Ovary (tissue), 3 donors: ENCODE results near the gene ARPC1A.

Experiments
- POLR2A ChIP-seq: fragments of 450-650 bp; IDR thresholded peaks from one replicate; pipeline ENCODE4 v1.6.1; 2017; ENCODE audit warnings: antibody characterized with exemption, mild to moderate bottlenecking, moderate library complexity
- TF ChIP-seq, protein P1 (sequence below), 3 donors: fragments of 450-650 bp in 2 of 3; fragments of 200-600 bp in 1 of 3; IDR thresholded peaks; one replicate each; pipeline versions ENCODE4 v1.5.1 to v1.8.0; 2016 to 2022; ENCODE audit warnings: antibody characterized with exemption in 3 of 3, mild to moderate bottlenecking in 1 of 3
- donor health status: DM: no; HTN: no; CAD: no.

- TF ChIP-seq POLR2A = no peak
- TF ChIP-seq, protein P1, sequence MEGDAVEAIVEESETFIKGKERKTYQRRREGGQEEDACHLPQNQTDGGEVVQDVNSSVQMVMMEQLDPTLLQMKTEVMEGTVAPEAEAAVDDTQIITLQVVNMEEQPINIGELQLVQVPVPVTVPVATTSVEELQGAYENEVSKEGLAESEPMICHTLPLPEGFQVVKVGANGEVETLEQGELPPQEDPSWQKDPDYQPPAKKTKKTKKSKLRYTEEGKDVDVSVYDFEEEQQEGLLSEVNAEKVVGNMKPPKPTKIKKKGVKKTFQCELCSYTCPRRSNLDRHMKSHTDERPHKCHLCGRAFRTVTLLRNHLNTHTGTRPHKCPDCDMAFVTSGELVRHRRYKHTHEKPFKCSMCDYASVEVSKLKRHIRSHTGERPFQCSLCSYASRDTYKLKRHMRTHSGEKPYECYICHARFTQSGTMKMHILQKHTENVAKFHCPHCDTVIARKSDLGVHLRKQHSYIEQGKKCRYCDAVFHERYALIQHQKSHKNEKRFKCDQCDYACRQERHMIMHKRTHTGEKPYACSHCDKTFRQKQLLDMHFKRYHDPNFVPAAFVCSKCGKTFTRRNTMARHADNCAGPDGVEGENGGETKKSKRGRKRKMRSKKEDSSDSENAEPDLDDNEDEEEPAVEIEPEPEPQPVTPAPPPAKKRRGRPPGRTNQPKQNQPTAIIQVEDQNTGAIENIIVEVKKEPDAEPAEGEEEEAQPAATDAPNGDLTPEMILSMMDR (IDR thresholded peaks at IDR 0.05) = no peak
These were observed 26.5 kb downstream of the ARPC1A start for GRCh38 chr7:99352247-99352646.
